Neutrophil (primary cell): Measurements from ENCODE around the gene CHAF1B.
"Not testable (repeated sequence)": the region's sequence is repeated elsewhere in the genome, so short reads cannot be mapped to it uniquely, and the experiment has no call there.

Experiments
- H3K27ac ChIP-seq: fragments of 200-600 bp; sonication (generic); 2 replicates; pipeline ENCODE4 v1.5.1; 2016; ENCODE audit warnings: mild to moderate bottlenecking, moderate library complexity
- H3K27me3 ChIP-seq: fragments of 200-600 bp; sonication (generic); 2 replicates; pipeline ENCODE4 v1.6.0; 2016; ENCODE audit warnings: mild to moderate bottlenecking
- H3K36me3 ChIP-seq: fragments of 200-600 bp; sonication (generic); 2 replicates; pipeline ENCODE4 v1.5.1; 2017
- H3K4me1 ChIP-seq, 2 experiments: fragments of 200-600 bp in 1 of 2; sonication (generic) in 1 of 2; 1 replicate in 1 of 2; 2 replicates in 1 of 2; pipeline versions ENCODE4 v1.5.1 to v1.6.1; 2013 to 2016; ENCODE audit warnings: low read depth in 1 of 2, low read length in 1 of 2, mild to moderate bottlenecking in 1 of 2, moderate library complexity in 1 of 2; ENCODE audit not compliant: control insufficient read depth in 1 of 2, insufficient read depth in 1 of 2
- H3K4me3 ChIP-seq, 2 experiments: fragments of 200-600 bp in 1 of 2; sonication (generic) in 1 of 2; 1 replicate in 1 of 2; 2 replicates in 1 of 2; pipeline ENCODE4 v1.5.1; 2013 to 2016; ENCODE audit warnings: low read depth in 1 of 2, low read length in 1 of 2, mild to moderate bottlenecking in 1 of 2, moderate library complexity in 1 of 2
- H3K9me3 ChIP-seq: fragments of 200-600 bp; sonication (generic); 2 replicates; pipeline ENCODE4 v1.5.1; 2016
- CTCF ChIP-seq: fragments of 200-600 bp; sonication (generic); IDR thresholded peaks from 2 replicates; pipeline ENCODE4 v1.5.1; 2016; ENCODE audit warnings: antibody characterized with exemption

Gene CHAF1B

GRCh38 chr21:36395353-36396111, 10.3 kb downstream of the CHAF1B start:
- Histone ChIP-seq H3K27ac (no peak overlapping the region), H3K27me3 (no peaks in the 10 kb centered on the region), H3K4me1 (no peaks in the 10 kb centered on the region), H3K9me3 (no peaks in the 10 kb centered on the region), H3K4me3 (no peak overlapping the region), H3K36me3 (peaks cover 29% of the 10 kb centered on the region)
- TF ChIP-seq CTCF, result no peak

- no peak overlapping the region for H3K27ac ChIP-seq
- no peak for TF ChIP-seq CTCF
- peaks cover 29% of the 10 kb centered on the region for H3K36me3 ChIP-seq
- H3K27me3 ChIP-seq, result no peaks in the 10 kb centered on the region
- no peaks in the 10 kb centered on the region for H3K4me1 ChIP-seq
- no peaks in the 10 kb centered on the region for H3K9me3 ChIP-seq
- H3K4me3 ChIP-seq, result no peak overlapping the region
Measured at GRCh38 chr21:36396325-36396724, 11.1 kb downstream of the CHAF1B start.

- H3K36me3 ChIP-seq, result peaks cover 33% of the 10 kb centered on the region
- H3K27ac ChIP-seq, result no peak overlapping the region
- H3K4me3 ChIP-seq, result no peak overlapping the region
- H3K4me1 ChIP-seq, result no peaks in the 10 kb centered on the region
- no peaks in the 10 kb centered on the region for H3K27me3 ChIP-seq
- no peaks in the 10 kb centered on the region for H3K9me3 ChIP-seq
- TF ChIP-seq CTCF, result no peak
Measured at GRCh38 chr21:36396971-36397370, 11.8 kb downstream of the CHAF1B start.

- Histone ChIP-seq H3K4me1 (no peaks in the 10 kb centered on the region), H3K9me3 (no peaks in the 10 kb centered on the region), H3K27me3 (no peaks in the 10 kb centered on the region), H3K4me3 (no peak overlapping the region), H3K36me3 (peaks cover 38% of the 10 kb centered on the region), H3K27ac (no peak overlapping the region)
- TF ChIP-seq CTCF, result no peak
Measured at GRCh38 chr21:36397606-36398005, 12.4 kb downstream of the CHAF1B start.

GRCh38 chr21:36399736-36400135, 14.5 kb downstream of the CHAF1B start:
- H3K36me3 ChIP-seq, result peaks cover 47% of the 10 kb centered on the region
- not testable (repeated sequence) for H3K4me3 ChIP-seq, H3K4me1 ChIP-seq, H3K27me3 ChIP-seq, H3K27ac ChIP-seq, H3K9me3 ChIP-seq

- TF ChIP-seq CTCF, result no peak
- Histone ChIP-seq H3K4me1 (no peaks in the 10 kb centered on the region), H3K27ac (no peak overlapping the region), H3K4me3 (no peak overlapping the region), H3K36me3 (peaks cover 39% of the 10 kb centered on the region), H3K9me3 (no peaks in the 10 kb centered on the region), H3K27me3 (no peaks in the 10 kb centered on the region)
Measured at GRCh38 chr21:36400719-36401118, 15.5 kb downstream of the CHAF1B start.
